Mesothelial cell of epicardium (in vitro differentiated cells): ENCODE measurements around the gene C4A. TPM values are rescaled to one million over a fixed set of nuclear protein-coding genes. Genes with fewer than 3 reads are reported as not detected.
"Not testable (repeated sequence)": the region's sequence is repeated elsewhere in the genome, so short reads cannot be mapped to it uniquely, and the experiment has no call there.

Experiments
- DNase-seq, 2 experiments: peaks; one replicate each; pipeline ENCODE4 v3.0.0; 2021; ENCODE audit warnings: low spot score in 2 of 2; ENCODE audit not compliant: unreplicated experiment in 2 of 2
- H3K27ac Mint-ChIP-seq: 2 replicates; pipeline ENCODE4 v1.8.0; 2021; ENCODE audit warnings: mixed read lengths
- H3K27me3 Mint-ChIP-seq: 2 replicates; pipeline ENCODE4 v1.8.0; 2021; ENCODE audit warnings: low read depth, mixed read lengths
- H3K36me3 Mint-ChIP-seq: 2 replicates; pipeline ENCODE4 v1.8.0; 2021; ENCODE audit warnings: mixed read lengths
- H3K4me1 Mint-ChIP-seq: 2 replicates; pipeline ENCODE4 v1.8.0; 2021; ENCODE audit warnings: mixed read lengths
- H3K4me3 Mint-ChIP-seq: 2 replicates; pipeline ENCODE4 v1.8.0; 2021; ENCODE audit warnings: mild to moderate bottlenecking, moderate library complexity, mixed read lengths
- H3K9me3 Mint-ChIP-seq: 2 replicates; pipeline ENCODE4 v1.8.0; 2021; ENCODE audit warnings: mixed read lengths
- total RNA-seq: library from RNA; stranded (reverse); gene quantifications from 3 replicates; pipeline ENCODE4 v1.2.1, GENCODE V29; 2021
- TF ChIP-seq, protein P1 (sequence below): fragments of 200-600 bp; sonication (generic); IDR thresholded peaks from one replicate; pipeline ENCODE4 v1.5.0; 2021; ENCODE audit warnings: antibody characterized with exemption; ENCODE audit not compliant: unreplicated experiment

C4A gene
- total RNA-seq, 1 donor from 2014 or later, result 12.3 TPM

DNA sequence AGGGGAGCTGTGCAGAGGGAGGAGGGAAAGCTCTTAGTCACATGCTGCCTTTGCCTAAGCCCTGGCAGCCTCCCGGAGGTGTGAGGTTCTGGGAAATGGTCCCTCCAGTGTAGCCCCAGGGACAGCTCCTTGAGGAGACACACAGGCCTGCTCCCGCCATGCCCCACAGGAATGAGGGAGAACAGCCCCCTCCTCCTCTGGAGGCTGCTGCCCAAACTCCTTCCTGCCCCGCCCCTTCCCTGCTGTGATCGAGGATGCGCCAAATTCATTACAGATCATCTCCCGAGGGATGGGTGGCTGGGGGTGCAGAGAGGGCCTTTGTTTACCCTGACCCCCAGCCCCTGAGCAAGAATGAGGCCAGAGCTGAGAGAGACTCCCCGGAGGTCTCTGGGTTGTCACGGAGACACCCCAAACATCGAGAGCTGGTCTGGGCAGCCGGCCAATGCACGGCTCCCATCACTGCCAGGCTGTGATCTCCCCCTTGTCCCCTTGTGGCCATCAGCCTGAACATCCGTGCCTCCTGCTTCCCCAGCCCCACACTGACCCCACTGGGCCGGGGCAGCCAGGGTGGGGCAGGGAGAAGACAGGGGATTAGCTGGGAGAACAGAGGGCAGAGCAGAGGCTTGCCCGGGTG is 64.7 kb downstream of the C4A start:
- no peaks in the 10 kb centered on the region for H3K36me3 Mint-ChIP-seq
- peaks cover 17% of the 10 kb centered on the region for H3K4me1 Mint-ChIP-seq
- no peak overlapping the region for H3K4me3 Mint-ChIP-seq
- no peaks in the 10 kb centered on the region for H3K9me3 Mint-ChIP-seq
- TF ChIP-seq, protein P1, sequence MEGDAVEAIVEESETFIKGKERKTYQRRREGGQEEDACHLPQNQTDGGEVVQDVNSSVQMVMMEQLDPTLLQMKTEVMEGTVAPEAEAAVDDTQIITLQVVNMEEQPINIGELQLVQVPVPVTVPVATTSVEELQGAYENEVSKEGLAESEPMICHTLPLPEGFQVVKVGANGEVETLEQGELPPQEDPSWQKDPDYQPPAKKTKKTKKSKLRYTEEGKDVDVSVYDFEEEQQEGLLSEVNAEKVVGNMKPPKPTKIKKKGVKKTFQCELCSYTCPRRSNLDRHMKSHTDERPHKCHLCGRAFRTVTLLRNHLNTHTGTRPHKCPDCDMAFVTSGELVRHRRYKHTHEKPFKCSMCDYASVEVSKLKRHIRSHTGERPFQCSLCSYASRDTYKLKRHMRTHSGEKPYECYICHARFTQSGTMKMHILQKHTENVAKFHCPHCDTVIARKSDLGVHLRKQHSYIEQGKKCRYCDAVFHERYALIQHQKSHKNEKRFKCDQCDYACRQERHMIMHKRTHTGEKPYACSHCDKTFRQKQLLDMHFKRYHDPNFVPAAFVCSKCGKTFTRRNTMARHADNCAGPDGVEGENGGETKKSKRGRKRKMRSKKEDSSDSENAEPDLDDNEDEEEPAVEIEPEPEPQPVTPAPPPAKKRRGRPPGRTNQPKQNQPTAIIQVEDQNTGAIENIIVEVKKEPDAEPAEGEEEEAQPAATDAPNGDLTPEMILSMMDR, result no peak
- no peak overlapping the region for H3K27ac Mint-ChIP-seq
- DNase-seq, result no peak
- no peaks in the 10 kb centered on the region for H3K27me3 Mint-ChIP-seq

DNA sequence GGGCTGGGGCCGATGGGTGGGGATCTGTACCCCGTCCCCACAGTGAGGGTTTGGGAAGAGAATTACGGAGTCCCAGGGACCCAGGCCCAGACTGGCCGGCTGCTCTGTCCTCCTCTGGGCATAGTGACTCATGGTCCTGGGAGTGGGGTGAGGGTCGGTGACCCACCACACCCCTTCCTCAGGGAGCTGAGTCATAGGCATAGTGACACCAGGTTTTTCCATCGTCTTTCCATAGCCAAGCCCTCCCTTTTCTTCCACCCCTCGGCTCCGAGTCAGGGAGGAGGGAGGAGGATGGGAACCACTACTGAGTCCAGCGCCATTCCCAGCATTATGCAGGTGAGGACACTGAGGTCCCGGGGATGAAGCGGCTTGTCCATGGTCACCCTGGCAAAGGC is 65.2 kb downstream of the C4A start:
- H3K27ac Mint-ChIP-seq, result no peak overlapping the region

GRCh38 chr6:32047539-32047854 is 65.6 kb downstream of the C4A start:
- Mint-ChIP-seq H3K4me1 (peaks cover 17% of the 10 kb centered on the region), H3K9me3 (no peaks in the 10 kb centered on the region), H3K4me3 (no peak overlapping the region), H3K27me3 (no peaks in the 10 kb centered on the region), H3K27ac (no peak overlapping the region), H3K36me3 (no peaks in the 10 kb centered on the region)
- DNase-seq, result no peak
- TF ChIP-seq, protein P1, result no peak

More for the DNA sequence above, 65.2 kb downstream of the C4A start:
- H3K36me3 Mint-ChIP-seq, result no peaks in the 10 kb centered on the region
- TF ChIP-seq, protein P1, result no peak
- no peak overlapping the region for H3K4me3 Mint-ChIP-seq
- DNase-seq, result no peak
- H3K9me3 Mint-ChIP-seq, result no peaks in the 10 kb centered on the region
- peaks cover 17% of the 10 kb centered on the region for H3K4me1 Mint-ChIP-seq
- H3K27me3 Mint-ChIP-seq, result no peaks in the 10 kb centered on the region

GRCh38 chr6:32047855-32048766 is 66.3 kb downstream of the C4A start:
- Mint-ChIP-seq H3K27me3 (no peaks in the 10 kb centered on the region), H3K36me3 (no peaks in the 10 kb centered on the region), H3K27ac (no peak overlapping the region), H3K4me3 (no peak overlapping the region), H3K4me1 (peaks cover 19% of the 10 kb centered on the region), H3K9me3 (no peaks in the 10 kb centered on the region)
- TF ChIP-seq, protein P1, result peak; percentile 95
- peak; percentile 47 to 82 for DNase-seq

DNA sequence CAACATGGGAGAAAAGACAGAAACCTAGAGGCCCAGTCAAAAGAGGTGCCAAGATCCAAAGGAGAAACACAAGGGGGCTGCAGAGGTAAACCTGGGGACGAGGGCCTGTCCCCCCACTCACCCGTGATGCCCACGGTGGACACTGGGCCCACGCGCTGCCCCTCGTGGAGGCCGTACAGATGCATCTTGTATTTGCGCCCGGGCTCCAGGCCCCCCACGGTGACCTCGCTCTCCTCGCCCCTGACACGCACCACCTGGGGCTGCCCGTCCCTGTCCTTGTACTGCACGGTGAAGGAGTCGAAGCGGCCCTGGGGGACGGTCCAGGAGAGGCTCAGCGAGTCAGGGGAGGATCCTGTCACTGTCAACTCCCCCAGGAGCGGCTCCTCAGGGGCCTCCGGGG is 67.3 kb downstream of the C4A start:
- H3K36me3 Mint-ChIP-seq, H3K27me3 Mint-ChIP-seq, H3K27ac Mint-ChIP-seq, DNase-seq, H3K4me3 Mint-ChIP-seq, H3K9me3 Mint-ChIP-seq: not testable (repeated sequence)
- peaks cover 19% of the 10 kb centered on the region for H3K4me1 Mint-ChIP-seq

- not testable (repeated sequence) for H3K4me3 Mint-ChIP-seq, H3K36me3 Mint-ChIP-seq, H3K9me3 Mint-ChIP-seq, H3K27ac Mint-ChIP-seq, H3K27me3 Mint-ChIP-seq, DNase-seq
- H3K4me1 Mint-ChIP-seq, result peaks cover 19% of the 10 kb centered on the region
Observed at GRCh38 chr6:32049736-32050135, 67.9 kb downstream of the C4A start.
